GM23338 (cell line): ENCODE measurements around the gene FAM81A. TPM values are rescaled to one million over a fixed set of nuclear protein-coding genes. Genes with fewer than 3 reads are reported as not detected.

Experiments
- ATAC-seq: fragments of 200-7000 bp; cut with Tn5 transposase; 3 replicates; pipeline ENCODE4 v1.9.1; 2020
- DNase-seq: peaks from one replicate; pipeline ENCODE4 v3.0.0-alpha.2; 2015; ENCODE audit warnings: low spot score
- H2AFZ ChIP-seq: fragments of 200-600 bp; sonication (generic); 2 replicates; pipeline ENCODE4 v1.8.0; 2016; ENCODE audit warnings: antibody characterized with exemption, mild to moderate bottlenecking, moderate library complexity
- H3F3A ChIP-seq: fragments of 200-600 bp; sonication (generic); replicated peaks from 2 replicates; pipeline ENCODE4 v1.8.0; 2017; ENCODE audit warnings: antibody characterized with exemption, mixed run types, low read depth
- H3K27ac ChIP-seq: fragments of 200-600 bp; sonication (generic); 2 replicates; pipeline ENCODE4 v1.6.1; 2016; ENCODE audit warnings: low read depth
- H3K27me3 ChIP-seq: fragments of 200-600 bp; sonication (generic); 2 replicates; pipeline ENCODE4 v1.8.0; 2016; ENCODE audit warnings: mild to moderate bottlenecking, mixed run types, moderate library complexity; ENCODE audit not compliant: insufficient read depth
- H3K36me3 ChIP-seq: fragments of 200-600 bp; sonication (generic); 2 replicates; pipeline ENCODE4 v1.8.0; 2016; ENCODE audit warnings: mild to moderate bottlenecking; ENCODE audit not compliant: insufficient read depth
- H3K4me1 ChIP-seq: fragments of 200-600 bp; sonication (generic); 2 replicates; pipeline ENCODE4 v1.8.0; 2016; ENCODE audit warnings: mild to moderate bottlenecking, moderate library complexity; ENCODE audit not compliant: insufficient read depth
- H3K4me2 ChIP-seq: fragments of 200-600 bp; sonication (generic); 2 replicates; pipeline ENCODE4 v1.7.1; 2017; ENCODE audit warnings: mixed run types
- H3K4me3 ChIP-seq: fragments of 200-600 bp; sonication (generic); 2 replicates; pipeline ENCODE4 v1.6.1; 2016; ENCODE audit warnings: mixed run types
- H3K79me2 ChIP-seq: fragments of 200-600 bp; sonication (generic); replicated peaks from 2 replicates; pipeline ENCODE4 v1.8.0; 2017; ENCODE audit warnings: mild to moderate bottlenecking; ENCODE audit not compliant: insufficient read depth
- H3K9me2 ChIP-seq: fragments of 200-600 bp; sonication (generic); 2 replicates; pipeline ENCODE4 v1.8.0; 2017; ENCODE audit not compliant: insufficient read depth
- H4K20me1 ChIP-seq: fragments of 200-600 bp; sonication (generic); replicated peaks from 2 replicates; pipeline ENCODE4 v1.8.0; 2017; ENCODE audit warnings: mild to moderate bottlenecking; ENCODE audit not compliant: insufficient read depth
- H3K27ac Mint-ChIP-seq: 2 replicates; pipeline ENCODE4 v1.8.0; 2020; ENCODE audit warnings: inconsistent platforms, mild to moderate bottlenecking, moderate library complexity, mixed read lengths
- H3K27me3 Mint-ChIP-seq: 3 replicates; pipeline ENCODE4 v1.8.0; 2022; ENCODE audit warnings: low read depth, mild to moderate bottlenecking, moderate library complexity, mixed read lengths, inconsistent platforms; ENCODE audit not compliant: insufficient read depth, poor library complexity
- H3K36me3 Mint-ChIP-seq: 3 replicates; pipeline ENCODE4 v1.8.0; 2021; ENCODE audit warnings: low read depth, mild to moderate bottlenecking, inconsistent platforms, moderate library complexity, mixed read lengths
- H3K4me1 Mint-ChIP-seq: 3 replicates; pipeline ENCODE4 v1.8.0; 2020; ENCODE audit warnings: mild to moderate bottlenecking, inconsistent platforms, mixed read lengths
- H3K4me3 Mint-ChIP-seq: 3 replicates; pipeline ENCODE4 v1.8.0; 2021; ENCODE audit warnings: moderate library complexity, mild to moderate bottlenecking, inconsistent platforms, mixed read lengths
- H3K9me3 Mint-ChIP-seq: 3 replicates; pipeline ENCODE4 v1.8.0; 2020; ENCODE audit warnings: moderate library complexity, mild to moderate bottlenecking, inconsistent platforms, mixed read lengths
- CREB1 ChIP-seq: fragments of 250-450 bp; sonication (Bioruptor Pico); IDR thresholded peaks from 2 replicates; pipeline ENCODE4 v1.5.0; 2020; ENCODE audit warnings: low read depth, mild to moderate bottlenecking, moderate library complexity
- EZH2phosphoT487 ChIP-seq: fragments of 200-600 bp; sonication (generic); IDR thresholded peaks from one replicate; pipeline ENCODE4 v1.8.1; 2018; ENCODE audit warnings: antibody characterized with exemption; ENCODE audit not compliant: unreplicated experiment
- JUNB ChIP-seq: IDR thresholded peaks from one replicate; pipeline ENCODE4 v1.6.1; 2016; ENCODE audit warnings: antibody characterized with exemption; ENCODE audit not compliant: unreplicated experiment
- NANOG ChIP-seq: IDR thresholded peaks from 2 replicates; pipeline ENCODE4 v1.6.1; 2016; ENCODE audit warnings: antibody characterized with exemption, borderline replicate concordance
- REST ChIP-seq: IDR thresholded peaks from one replicate; pipeline ENCODE4 v1.6.1; 2018; ENCODE audit warnings: antibody characterized with exemption; ENCODE audit not compliant: unreplicated experiment
- STAT1 ChIP-seq: IDR thresholded peaks from one replicate; pipeline ENCODE4 v1.6.1; 2016; ENCODE audit warnings: antibody characterized with exemption; ENCODE audit not compliant: unreplicated experiment
- ZNF114 ChIP-seq: fragments of 250-450 bp; sonication (Bioruptor Pico); IDR thresholded peaks from 2 replicates; pipeline ENCODE4 v1.5.0; 2020; ENCODE audit warnings: mild to moderate bottlenecking, moderate library complexity
- ZNF331 ChIP-seq: fragments of 250-450 bp; sonication (Bioruptor Pico); IDR thresholded peaks from 2 replicates; pipeline ENCODE4 v1.5.0; 2020; ENCODE audit warnings: low read depth, mild to moderate bottlenecking, moderate library complexity
- polyA plus RNA-seq: library from polyadenylated mRNA; unstranded; fragments of >200 nt; fragmentation: Nextera tagmentation; extraction: Ambion mirVana; gene quantifications from 2 replicates; pipeline ENCODE4 v1.2.1, GENCODE V29; 2016
- total RNA-seq: library from RNA; depleted of rRNA; stranded (reverse); fragments of >200 nt; shearing (Covaris generic); gene quantifications from 2 replicates; pipeline ENCODE4 v1.2.3, GENCODE V29; 2014

FAM81A gene
- total and polyA plus RNA-seq, 2 experiments from 2014 or later = 0.73 to 4.1 TPM

- Histone ChIP-seq H3K4me2 (no peak overlapping the region), H3K27me3 (peaks cover 20% of the 10 kb centered on the region), H3F3A (no peaks in the 10 kb centered on the region), H3K27ac (no peak overlapping the region), H3K4me3 (no peak overlapping the region), H3K9me2 (peaks cover 6% of the 10 kb centered on the region; the same call in 1 of the 2 replicates), H4K20me1 (no peaks in the 10 kb centered on the region; the same call in 1 of the 2 replicates), H3K4me1 (peaks cover 18% of the 10 kb centered on the region), H2AFZ (peak overlapping the region; percentile 78; the same call in 1 of the 2 replicates), H3K79me2 (no peaks in the 10 kb centered on the region), H3K36me3 (no peaks in the 10 kb centered on the region)
- TF ChIP-seq NANOG (no peak), REST (peak; percentile 34), EZH2phosphoT487 (no peak)
- H3K27ac Mint-ChIP-seq = no peak overlapping the region
- H3K27me3 Mint-ChIP-seq = peaks cover 14% of the 10 kb centered on the region
- peak; percentile 39 for DNase-seq
- peaks cover 25% of the 10 kb centered on the region for H3K4me1 Mint-ChIP-seq
- no peaks in the 10 kb centered on the region for H3K36me3 Mint-ChIP-seq
- no peak overlapping the region for H3K4me3 Mint-ChIP-seq
- peak; percentile 76 for ATAC-seq
- no peaks in the 10 kb centered on the region; the same call in 2 of the 3 replicates for H3K9me3 Mint-ChIP-seq
Measured at GRCh38 chr15:59444081-59444835, 6.3 kb downstream of the FAM81A start.

GRCh38 chr15:59444980-59445545 lies 7.1 kb downstream of the FAM81A start:
- Histone ChIP-seq H3K4me3 (no peak overlapping the region), H3K27me3 (peaks cover 12% of the 10 kb centered on the region; the same call in 1 of the 2 replicates), H3K79me2 (no peaks in the 10 kb centered on the region), H4K20me1 (no peaks in the 10 kb centered on the region; the same call in 1 of the 2 replicates), H3K4me1 (peaks cover 18% of the 10 kb centered on the region), H3F3A (no peaks in the 10 kb centered on the region), H3K9me2 (peaks cover 6% of the 10 kb centered on the region; the same call in 1 of the 2 replicates), H3K36me3 (no peaks in the 10 kb centered on the region), H2AFZ (peak overlapping the region; percentile 7; the same call in 1 of the 2 replicates), H3K4me2 (peak overlapping the region; percentile 22), H3K27ac (no peak overlapping the region)
- H3K27me3 Mint-ChIP-seq = peaks cover 8% of the 10 kb centered on the region
- ATAC-seq = peak; percentile 27; the same call in 2 of the 3 replicates
- no peaks in the 10 kb centered on the region for H3K36me3 Mint-ChIP-seq
- DNase-seq = peak; percentile 19
- peaks cover 25% of the 10 kb centered on the region for H3K4me1 Mint-ChIP-seq
- H3K27ac Mint-ChIP-seq = no peak overlapping the region
- H3K4me3 Mint-ChIP-seq = no peak overlapping the region
- no peaks in the 10 kb centered on the region; the same call in 2 of the 3 replicates for H3K9me3 Mint-ChIP-seq
- no peak for TF ChIP-seq STAT1
- no peak for TF ChIP-seq CREB1 (CRISPR knock-in tag)
- no peak for TF ChIP-seq JUNB
- TF ChIP-seq EZH2phosphoT487 = no peak
- TF ChIP-seq ZNF114 (CRISPR knock-in tag) = no peak
- TF ChIP-seq NANOG = no peak
- TF ChIP-seq REST = no peak
- no peak for TF ChIP-seq ZNF331 (CRISPR knock-in tag)
